ENCODE data around the gene TMEM117.
"Not testable (repeated sequence)": the region's sequence is repeated elsewhere in the genome, so short reads cannot be mapped to it uniquely, and the experiment has no call there.

Gene TMEM117

GRCh38 chr12:43841253-43841652 is 5.4 kb downstream of the TMEM117 start:
- no peak for DNase-seq

GRCh38 chr12:43842259-43842658 is 6.4 kb downstream of the TMEM117 start:
- no peak for DNase-seq

- not testable (repeated sequence) for DNase-seq
Measured at GRCh38 chr12:43847425-43848225, 11.7 kb downstream of the TMEM117 start.

GRCh38 chr12:43848226-43848507 is 12.3 kb downstream of the TMEM117 start:
- DNase-seq, result no peak

- no peak for DNase-seq
Measured at GRCh38 chr12:43848786-43849185, 12.9 kb downstream of the TMEM117 start.

GRCh38 chr12:43852744-43853143 is 16.9 kb downstream of the TMEM117 start:
- no peak for DNase-seq

- DNase-seq, result no peak
Measured at GRCh38 chr12:43856972-43857371, 21.1 kb downstream of the TMEM117 start.

GRCh38 chr12:43858096-43858495 is 22.2 kb downstream of the TMEM117 start:
- DNase-seq, result no peak

GRCh38 chr12:43858991-43859390 is 23.1 kb downstream of the TMEM117 start:
- DNase-seq, result no peak

GRCh38 chr12:43861015-43861839 is 25.3 kb downstream of the TMEM117 start:
- DNase-seq, result no peak

- DNase-seq, result no peak
Measured at GRCh38 chr12:43861840-43862150, 25.9 kb downstream of the TMEM117 start.

- no peak for DNase-seq
Measured at GRCh38 chr12:43863770-43864366, 28.0 kb downstream of the TMEM117 start.

GRCh38 chr12:43864557-43864956 is 28.7 kb downstream of the TMEM117 start:
- DNase-seq, result not testable (repeated sequence)

GRCh38 chr12:43869184-43869583 is 33.3 kb downstream of the TMEM117 start:
- DNase-seq, result no peak

GRCh38 chr12:43869765-43870164 is 33.9 kb downstream of the TMEM117 start:
- not testable (repeated sequence) for DNase-seq

- DNase-seq, result not testable (repeated sequence)
Measured at GRCh38 chr12:43871258-43871657, 35.4 kb downstream of the TMEM117 start.

GRCh38 chr12:43872396-43872795 is 36.5 kb downstream of the TMEM117 start:
- DNase-seq, result no peak

- DNase-seq, result no peak
Measured at GRCh38 chr12:43878050-43878449, 42.2 kb downstream of the TMEM117 start.

GRCh38 chr12:43880547-43880946 is 44.7 kb downstream of the TMEM117 start:
- no peak for DNase-seq

- DNase-seq, result no peak
Measured at GRCh38 chr12:43882578-43883178, 46.8 kb downstream of the TMEM117 start.

GRCh38 chr12:43883311-43883710 is 47.4 kb downstream of the TMEM117 start:
- DNase-seq, result no peak

GRCh38 chr12:43883748-43884147 is 47.9 kb downstream of the TMEM117 start:
- no peak for DNase-seq

GRCh38 chr12:43884683-43885410 is 49.0 kb downstream of the TMEM117 start:
- no peak for DNase-seq

Data from activated effector memory CD4-positive, alpha-beta T cell treated with Interleukin-2 at 50 U/mL for 16 hours (primary cell).